Endometrial microvascular endothelial cells (primary cell): ENCODE results near the gene KMO. TPM values are rescaled to one million over a fixed set of nuclear protein-coding genes. Genes with fewer than 3 reads are reported as not detected.

ENCODE experiments used
- in situ Hi-C: cut with HindIII; loops from 2 replicates; pipeline ENCODE4 v1.10.0; 2017; ENCODE audit warnings: low sequenced_read_pairs, low pct_unique_long_range_greater_than_20kb; ENCODE audit errors: inconsistent ontology term
- total RNA-seq: library from RNA; depleted of rRNA; stranded (reverse); fragments of >200 nt; gene quantifications from one replicate; pipeline ENCODE4 v1.2.3, GENCODE V29; 2015; ENCODE audit errors: inconsistent ontology term

The KMO gene
- total RNA-seq: not detected

DNA sequence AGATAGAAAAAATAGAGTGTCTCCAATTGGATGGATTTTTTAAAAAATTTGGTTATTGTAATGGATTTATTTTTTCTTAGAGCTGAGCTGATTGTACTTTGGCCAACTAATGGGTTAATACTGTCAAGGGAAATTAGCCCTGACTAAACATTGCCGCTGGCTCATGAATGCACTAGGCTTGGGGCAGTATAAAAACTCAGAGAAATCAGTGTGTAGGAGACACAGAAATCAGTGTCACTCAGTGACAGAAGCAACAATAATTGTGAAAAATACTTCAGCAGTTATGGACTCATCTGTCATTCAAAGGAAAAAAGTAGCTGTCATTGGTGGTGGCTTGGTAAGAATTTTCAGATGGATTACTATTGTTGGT lies at the start of gene KMO:
Gene KMO, plus strand, starts transcription at position 217 of the 370 bp plus-strand sequence. Its CDS starts 67 bp downstream, at position 284.
- in situ Hi-C loops: no loop called here

- in situ Hi-C loops: no loop called here
These were observed 49.4 kb upstream of the KMO start for GRCh38 chr1:241482761-241483250.

DNA sequence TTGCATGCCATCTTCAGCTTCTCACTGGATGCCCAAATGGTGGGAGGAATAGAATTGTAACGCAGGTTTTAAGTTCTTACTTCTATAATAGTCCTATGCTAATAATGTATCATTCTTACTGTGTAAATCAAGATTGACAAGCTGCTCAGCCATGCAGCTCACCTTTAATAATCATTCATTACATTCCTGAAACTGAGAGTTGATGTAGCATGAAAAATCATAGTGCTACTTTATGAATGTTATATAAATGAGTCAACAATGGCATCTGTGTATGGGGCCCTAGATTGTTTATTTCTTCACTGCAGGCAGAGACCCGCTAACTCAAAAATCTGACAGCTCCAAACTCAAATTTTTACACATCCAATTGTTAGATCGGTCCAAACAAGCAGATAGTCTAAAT lies 47.0 kb upstream of the KMO start:
- in situ Hi-C loops: no loop called here

- in situ Hi-C loops: no loop called here
These were observed 46.6 kb upstream of the KMO start for GRCh38 chr1:241485554-241485992.

DNA sequence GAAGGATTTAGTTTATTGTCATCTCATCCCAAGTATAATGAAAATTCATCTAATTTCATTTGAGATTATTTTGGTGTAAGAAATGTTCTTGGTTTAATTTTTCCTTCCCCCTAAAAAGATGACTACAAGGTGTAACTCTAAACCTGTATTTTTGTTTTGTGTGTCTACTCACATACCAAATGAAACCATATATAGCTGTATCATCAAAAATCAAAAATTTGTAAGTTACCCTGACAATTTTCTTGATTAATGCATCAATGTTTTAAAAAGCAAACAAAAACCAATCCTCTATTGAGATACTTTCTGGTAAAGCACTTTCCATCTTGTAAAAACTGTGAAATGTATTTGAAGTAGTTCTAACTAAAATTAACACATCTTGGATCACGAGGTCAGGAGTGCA lies 43.4 kb upstream of the KMO start:
- in situ Hi-C loops: no loop called here

GRCh38 chr1:241495741-241496140 lies 36.4 kb upstream of the KMO start:
- in situ Hi-C loops: no loop called here

GRCh38 chr1:241499910-241500309 lies 32.3 kb upstream of the KMO start:
- in situ Hi-C loops: no loop called here

GRCh38 chr1:241503444-241503843 lies 28.7 kb upstream of the KMO start:
- in situ Hi-C loops: no loop called here

DNA sequence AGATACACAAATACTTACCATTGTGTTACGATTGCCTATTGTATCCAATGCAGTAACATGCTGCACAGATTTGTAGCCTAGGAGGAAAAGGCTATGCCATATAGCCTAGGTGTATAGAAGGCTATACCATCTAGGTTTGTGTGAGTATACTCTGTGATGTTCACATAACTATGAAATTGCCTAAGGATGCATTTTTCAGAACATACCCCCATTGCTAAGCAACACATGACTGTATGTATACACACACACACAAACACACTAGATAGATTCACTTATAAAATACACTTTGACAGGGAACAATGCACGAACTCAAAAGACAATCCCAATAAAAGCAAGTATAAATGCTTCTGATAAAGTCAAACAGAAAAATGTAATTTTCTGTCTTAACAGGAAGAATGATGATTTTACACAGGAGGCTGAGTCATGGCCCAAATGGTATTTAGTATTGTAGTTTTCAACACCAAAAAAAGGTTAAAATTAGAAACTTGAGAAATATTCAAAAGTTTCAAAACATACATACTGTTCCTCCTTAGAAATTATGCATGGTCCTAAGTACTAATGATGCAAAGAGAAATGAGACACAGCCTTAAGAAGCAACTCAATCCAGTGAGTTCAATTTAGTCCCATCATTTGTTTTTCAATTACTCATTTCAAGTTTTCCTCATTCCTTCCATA lies 24.9 kb upstream of the KMO start:
- in situ Hi-C loops: no loop called here

DNA sequence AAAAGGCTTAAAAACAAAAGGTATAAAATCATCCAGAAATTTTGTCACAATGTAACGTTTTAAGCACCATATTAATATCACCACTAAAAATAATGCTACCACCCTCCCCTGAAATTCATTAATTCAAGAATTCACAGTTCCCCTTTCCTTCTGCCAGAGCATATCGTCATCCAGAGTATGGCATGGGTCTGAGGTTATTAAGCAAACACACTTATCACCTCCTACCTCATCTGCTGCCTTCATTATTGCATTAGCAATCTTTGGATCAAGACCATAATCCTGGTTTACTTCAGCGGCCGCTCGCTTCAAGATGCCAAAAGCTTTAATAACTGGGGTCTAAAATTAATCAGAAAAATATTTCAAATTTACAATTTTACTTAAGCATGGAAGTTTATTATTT lies 18.8 kb upstream of the KMO start:
- in situ Hi-C loops: no loop called here

- in situ Hi-C loops: no loop called here
These were observed 13.5 kb upstream of the KMO start for GRCh38 chr1:241518476-241519307.

DNA sequence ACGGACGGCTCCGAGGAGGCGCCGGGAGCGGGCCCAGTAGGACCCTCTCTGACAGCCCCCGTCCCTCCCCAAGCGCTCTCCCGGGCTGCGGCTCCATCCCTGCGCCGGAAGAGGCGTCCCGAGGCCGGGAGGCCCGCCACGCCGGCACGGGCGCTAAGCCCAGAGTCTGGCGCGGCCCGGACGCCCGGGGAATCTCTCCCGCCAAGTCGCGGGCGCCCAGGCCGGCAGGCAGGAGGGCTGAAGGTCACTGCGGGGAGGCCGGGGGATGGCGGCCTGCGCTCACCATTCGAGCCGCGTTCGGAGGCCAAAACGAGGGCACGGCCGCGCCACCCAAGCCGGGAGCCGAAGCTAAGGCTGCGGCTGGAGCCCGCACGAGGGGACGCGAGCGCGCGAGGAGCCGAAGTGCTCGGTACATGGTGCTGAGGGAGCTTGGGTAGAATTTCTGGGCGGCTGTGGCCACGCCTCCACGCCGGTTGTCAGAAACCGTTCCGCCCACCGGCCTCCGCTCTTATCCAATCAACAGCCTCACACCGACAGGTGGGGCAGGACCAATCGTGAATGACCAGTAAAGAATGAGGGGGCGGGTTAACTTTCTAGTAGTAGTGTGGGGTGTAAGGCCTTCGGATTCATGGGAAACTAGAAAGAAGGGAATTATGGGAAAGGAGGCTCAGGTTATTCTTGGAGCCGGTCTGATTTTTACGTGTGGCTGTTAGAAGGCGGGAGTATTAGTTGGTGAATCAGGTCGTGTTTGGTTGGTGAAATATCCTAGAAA lies 12.7 kb upstream of the KMO start, which contains the start of gene FH:
Gene FH, minus strand, starts transcription at position 448 of the 772 bp plus-strand sequence. Its CDS starts 33 bp downstream, at position 415.
- in situ Hi-C loops: no loop called here

GRCh38 chr1:241520080-241520465 lies 12.1 kb upstream of the KMO start:
- in situ Hi-C loops: no loop called here

DNA sequence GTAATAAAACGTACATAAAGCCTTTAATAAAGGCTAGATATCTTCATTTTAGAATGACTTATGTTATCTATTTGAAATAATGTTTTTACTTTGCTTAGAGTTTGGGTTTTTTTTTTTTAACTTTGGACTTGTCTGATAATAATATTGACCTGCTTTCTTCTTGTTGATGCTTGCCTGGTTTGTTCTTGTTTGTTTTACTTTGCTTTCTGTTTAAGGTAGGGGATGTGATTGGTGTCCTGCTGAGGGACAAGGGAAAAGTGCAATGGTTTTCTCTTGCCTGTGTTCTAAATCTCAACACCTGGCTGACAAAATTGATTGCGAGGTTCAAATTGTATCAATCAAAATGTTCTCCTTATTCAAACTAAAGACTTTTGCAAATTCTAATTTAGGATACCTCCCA lies 10.5 kb upstream of the KMO start:
- in situ Hi-C loops: no loop called here

DNA sequence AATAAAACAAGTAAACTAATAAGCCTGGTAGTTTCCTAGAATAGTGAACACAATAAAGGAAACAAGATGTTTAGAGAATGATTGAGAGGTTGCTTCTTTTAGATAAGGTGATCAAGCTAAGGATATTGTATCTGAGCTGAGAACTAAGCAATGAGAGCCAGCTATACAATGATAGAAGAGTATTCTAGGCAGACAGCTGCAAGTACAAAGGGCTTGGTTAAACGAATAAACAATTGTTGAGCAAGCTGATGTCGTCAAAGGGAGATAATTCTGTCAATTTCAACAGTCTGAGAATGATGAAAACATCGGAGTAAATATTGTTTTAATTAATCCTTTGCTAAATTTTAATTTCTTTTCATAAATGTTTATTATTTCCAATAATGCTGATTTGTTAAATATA lies 7.2 kb upstream of the KMO start:
- in situ Hi-C loops: no loop called here

DNA sequence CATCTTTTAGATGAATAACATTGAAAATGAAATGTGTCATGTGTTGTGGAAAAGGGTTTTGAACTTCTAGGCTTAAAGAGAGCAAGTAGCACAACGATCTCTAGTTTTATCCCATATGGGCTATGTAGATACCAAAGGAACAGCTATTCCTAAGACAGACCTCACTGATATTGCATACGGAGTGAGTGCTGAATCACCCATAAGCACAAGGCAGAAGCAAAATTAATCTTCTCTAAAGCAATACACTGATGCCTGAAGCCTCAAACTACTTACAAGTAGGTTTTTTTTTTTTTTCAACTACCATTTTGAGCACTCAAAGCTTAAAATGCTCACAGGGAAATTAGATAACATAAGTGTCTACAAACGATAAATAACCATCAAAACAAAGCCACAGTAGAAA lies 5.0 kb upstream of the KMO start:
- in situ Hi-C loops: no loop called here

DNA sequence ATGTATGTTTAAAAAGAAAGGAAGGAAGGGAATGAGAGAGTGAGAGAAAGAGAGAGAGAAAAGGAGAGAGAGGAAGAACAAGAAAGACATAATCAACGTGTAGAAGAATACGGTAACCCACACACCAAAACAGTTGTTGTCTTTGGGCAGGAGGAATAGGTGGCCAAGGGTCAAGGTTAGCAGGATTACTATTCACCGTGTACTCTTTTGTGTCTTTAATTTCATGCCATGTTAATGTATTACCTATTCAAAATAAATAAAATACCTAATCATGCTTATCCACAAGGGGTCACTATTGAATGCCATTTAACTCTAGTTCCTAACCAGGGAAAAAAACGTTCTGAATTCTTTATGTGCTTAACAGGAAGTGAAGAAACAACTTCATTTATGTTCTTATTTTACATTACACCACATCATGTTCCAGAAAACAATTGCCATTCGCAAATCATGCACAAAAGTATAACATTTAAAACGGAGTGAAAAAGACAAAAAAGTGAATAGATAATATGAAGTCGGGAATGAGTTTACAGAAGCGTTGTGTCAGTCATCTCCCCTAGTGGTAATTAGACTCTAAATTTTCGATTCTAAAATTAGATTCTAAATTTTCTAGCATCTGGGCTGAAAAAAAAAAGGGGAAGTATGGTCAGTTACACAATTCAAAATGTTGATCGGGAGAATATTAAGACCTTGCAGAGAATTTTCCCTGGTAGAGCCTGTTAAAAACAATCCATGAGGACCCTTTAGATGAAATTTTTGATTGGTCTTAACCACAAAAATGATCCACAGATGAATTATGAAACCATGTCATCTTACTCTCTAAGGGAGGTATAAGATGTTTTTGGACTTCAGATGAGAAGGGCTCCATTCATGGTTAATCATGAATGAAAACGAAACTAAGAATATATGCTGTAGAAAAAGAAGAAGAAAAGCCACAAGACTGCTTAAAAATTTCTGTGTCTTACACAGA lies 700 bp upstream of the KMO start:
- in situ Hi-C loops: no loop called here

GRCh38 chr1:241532864-241533263 lies 686 bp downstream of the KMO start:
- in situ Hi-C loops: no loop called here
